IPS-18a (cell line): Measurements from ENCODE around the gene CACNA1S.

Experiments
- H3K27ac ChIP-seq: one replicate; pipeline ENCODE4 v1.5.1; 2013; ENCODE audit warnings: low read length
- H3K27me3 ChIP-seq: one replicate; pipeline ENCODE4 v1.6.1; 2013; ENCODE audit warnings: mild to moderate bottlenecking, low read length; ENCODE audit not compliant: control insufficient read depth, insufficient read depth
- H3K36me3 ChIP-seq: one replicate; pipeline ENCODE4 v1.6.1; 2013; ENCODE audit warnings: low read depth, low read length; ENCODE audit not compliant: control insufficient read depth
- H3K4me1 ChIP-seq: one replicate; pipeline ENCODE4 v1.6.1; 2013; ENCODE audit warnings: low read depth, low read length; ENCODE audit not compliant: control insufficient read depth
- H3K4me3 ChIP-seq: one replicate; pipeline ENCODE4 v1.5.1; 2013; ENCODE audit warnings: low read length
- H3K9ac ChIP-seq: one replicate; pipeline ENCODE4 v1.6.1; 2013; ENCODE audit warnings: mild to moderate bottlenecking, low read length, moderate library complexity
- H3K9me3 ChIP-seq: one replicate; pipeline ENCODE4 v1.6.1; 2013; ENCODE audit warnings: low read depth, low read length; ENCODE audit not compliant: control insufficient read depth

The CACNA1S gene

DNA sequence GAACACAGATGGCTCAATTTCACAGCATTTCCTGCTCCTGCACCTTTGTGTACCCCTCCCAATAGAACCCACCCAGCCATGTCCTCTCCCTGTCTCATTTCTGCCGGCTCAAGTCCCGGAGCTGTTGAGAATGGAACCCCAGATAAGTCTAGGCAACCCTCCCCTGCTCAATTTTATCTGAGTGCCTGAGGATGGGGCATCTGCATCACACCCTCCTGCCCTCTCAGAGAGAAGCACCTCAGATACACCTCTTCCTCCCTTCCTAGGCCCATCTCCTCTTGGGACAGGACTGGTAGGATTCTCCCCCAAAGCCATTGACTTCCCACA, 89.8 kb downstream of the CACNA1S start:
- Histone ChIP-seq H3K9me3 (no peaks in the 10 kb centered on the region), H3K4me3 (peak overlapping the region; percentile 72), H3K27me3 (peaks cover 8% of the 10 kb centered on the region), H3K4me1 (peaks cover 41% of the 10 kb centered on the region), H3K27ac (no peak overlapping the region), H3K36me3 (no peaks in the 10 kb centered on the region), H3K9ac (no peak overlapping the region)

DNA sequence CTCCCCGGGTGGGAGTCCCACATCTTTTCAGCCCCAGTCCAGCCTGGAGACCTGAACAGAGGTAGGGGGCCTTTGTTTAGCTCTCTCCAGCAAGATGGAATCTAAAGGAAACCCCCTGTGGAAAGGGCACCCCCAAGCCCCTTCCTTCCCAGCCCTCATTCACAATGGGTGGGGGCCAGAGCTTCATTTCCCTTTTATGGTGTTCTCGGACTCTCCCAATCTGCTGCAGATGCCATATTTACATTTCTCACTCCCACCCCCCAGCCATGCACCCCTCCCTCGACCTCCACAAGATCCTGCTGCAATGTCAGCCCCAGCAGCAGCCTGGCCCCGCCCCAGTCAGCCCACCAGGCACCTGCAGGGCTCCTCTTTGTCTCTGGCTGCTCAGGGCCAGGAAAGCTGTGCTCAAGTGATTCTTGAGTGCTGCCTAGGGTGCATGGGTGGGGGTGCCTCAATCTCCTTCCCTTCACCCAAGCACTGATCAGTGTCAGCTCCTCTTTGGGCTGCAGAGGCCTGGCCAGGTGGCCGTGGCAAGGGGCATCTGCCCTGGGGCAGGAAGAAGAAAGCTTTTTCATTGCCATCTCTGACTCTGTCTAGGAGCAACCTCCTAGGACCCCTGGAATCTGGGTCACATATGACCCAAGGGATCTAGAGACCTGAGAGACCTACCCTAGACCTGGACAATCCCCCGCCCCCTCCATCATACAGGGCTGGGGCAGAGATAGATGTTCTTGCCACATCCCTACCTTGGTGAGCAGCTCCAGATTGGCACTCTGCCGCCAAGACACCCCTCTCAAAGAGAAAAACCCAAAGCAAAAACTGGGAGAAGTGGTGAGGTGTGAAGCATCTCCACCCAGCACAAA, 90.4 kb downstream of the CACNA1S start:
- no peak overlapping the region for H3K27ac ChIP-seq
- peaks cover 43% of the 10 kb centered on the region for H3K4me1 ChIP-seq
- peaks cover 8% of the 10 kb centered on the region for H3K27me3 ChIP-seq
- H3K9ac ChIP-seq = no peak overlapping the region
- no peaks in the 10 kb centered on the region for H3K36me3 ChIP-seq
- H3K9me3 ChIP-seq = no peaks in the 10 kb centered on the region
- H3K4me3 ChIP-seq = peak overlapping the region; percentile 72

DNA sequence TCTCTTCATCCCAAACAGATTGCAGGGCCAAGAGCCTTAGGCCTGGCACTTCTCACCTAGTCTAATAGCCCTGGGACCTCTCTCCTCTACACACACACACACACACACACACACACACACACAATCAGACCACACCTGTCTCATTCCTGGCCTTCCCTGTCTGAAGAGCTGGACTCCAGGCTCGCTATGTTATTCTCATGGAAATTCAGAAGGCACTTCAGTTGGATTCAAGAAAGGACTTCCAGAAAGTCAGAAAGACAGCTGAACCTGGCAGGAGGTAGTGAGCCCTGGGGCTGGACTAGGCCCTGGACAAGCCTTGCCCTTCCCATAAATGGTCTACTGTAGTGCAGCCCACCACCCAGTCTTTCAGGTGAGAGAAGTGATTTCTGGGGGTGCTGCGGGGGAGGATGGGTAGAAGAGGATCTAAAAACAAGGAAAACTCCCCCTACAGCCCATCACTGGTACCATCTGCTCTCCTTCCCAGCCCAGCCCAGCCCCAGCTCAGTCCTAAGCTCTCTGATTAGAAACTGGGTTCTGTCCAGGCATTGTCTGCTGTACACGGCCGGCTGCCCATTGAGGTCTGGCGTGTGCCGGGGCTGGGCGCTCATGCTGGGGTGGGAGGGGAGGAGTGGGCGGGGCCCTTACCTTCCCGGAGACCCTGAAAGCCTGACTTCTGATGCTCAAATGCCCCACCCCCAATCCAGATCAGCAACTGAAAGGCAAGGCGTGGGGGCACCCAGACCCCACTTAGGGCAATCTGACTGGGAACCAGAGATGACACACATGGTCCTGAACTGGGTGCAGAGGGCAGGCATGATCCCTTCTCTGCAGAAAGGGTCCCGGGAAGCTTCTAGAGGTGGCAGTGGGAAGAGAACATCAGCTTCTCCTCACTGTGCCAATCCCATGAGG, 91.3 kb downstream of the CACNA1S start:
- H3K9ac ChIP-seq = no peak overlapping the region
- peak overlapping the region; percentile 21 for H3K4me3 ChIP-seq
- H3K4me1 ChIP-seq = peaks cover 41% of the 10 kb centered on the region

DNA sequence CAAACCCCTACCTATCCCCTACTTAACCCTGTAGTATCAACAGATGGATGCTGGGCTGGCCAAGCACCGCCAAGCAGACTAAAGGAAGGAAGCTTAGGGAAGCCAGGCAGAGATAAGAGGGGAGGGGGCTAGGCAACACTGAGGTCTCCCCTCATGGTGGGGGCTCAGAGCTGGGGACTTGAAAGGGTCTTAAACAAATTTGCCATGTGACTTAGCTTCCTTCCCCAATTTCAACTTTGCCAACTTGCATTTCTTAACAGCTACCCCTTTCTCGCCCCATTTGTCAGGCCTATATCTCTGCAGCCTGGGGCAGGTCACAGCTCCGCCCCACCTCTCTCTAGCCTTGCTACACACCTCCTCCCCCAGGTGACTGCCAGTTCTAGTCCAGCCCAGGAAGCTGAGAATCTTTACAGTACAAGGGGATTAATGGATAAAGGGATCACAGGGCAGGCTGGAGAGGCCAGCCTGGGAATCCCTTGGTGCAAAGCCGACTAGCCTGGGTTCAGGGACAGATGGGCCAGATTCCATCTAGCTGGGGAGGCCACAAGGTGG, 92.1 kb downstream of the CACNA1S start:
- Histone ChIP-seq H3K36me3 (no peaks in the 10 kb centered on the region), H3K27ac (no peak overlapping the region), H3K9me3 (no peaks in the 10 kb centered on the region), H3K27me3 (peaks cover 8% of the 10 kb centered on the region), H3K9ac (no peak overlapping the region), H3K4me3 (no peak overlapping the region), H3K4me1 (peaks cover 33% of the 10 kb centered on the region)

More for the DNA sequence above, 91.3 kb downstream of the CACNA1S start:
- Histone ChIP-seq H3K27ac (no peak overlapping the region), H3K9me3 (no peaks in the 10 kb centered on the region), H3K36me3 (no peaks in the 10 kb centered on the region), H3K27me3 (peaks cover 8% of the 10 kb centered on the region)

DNA sequence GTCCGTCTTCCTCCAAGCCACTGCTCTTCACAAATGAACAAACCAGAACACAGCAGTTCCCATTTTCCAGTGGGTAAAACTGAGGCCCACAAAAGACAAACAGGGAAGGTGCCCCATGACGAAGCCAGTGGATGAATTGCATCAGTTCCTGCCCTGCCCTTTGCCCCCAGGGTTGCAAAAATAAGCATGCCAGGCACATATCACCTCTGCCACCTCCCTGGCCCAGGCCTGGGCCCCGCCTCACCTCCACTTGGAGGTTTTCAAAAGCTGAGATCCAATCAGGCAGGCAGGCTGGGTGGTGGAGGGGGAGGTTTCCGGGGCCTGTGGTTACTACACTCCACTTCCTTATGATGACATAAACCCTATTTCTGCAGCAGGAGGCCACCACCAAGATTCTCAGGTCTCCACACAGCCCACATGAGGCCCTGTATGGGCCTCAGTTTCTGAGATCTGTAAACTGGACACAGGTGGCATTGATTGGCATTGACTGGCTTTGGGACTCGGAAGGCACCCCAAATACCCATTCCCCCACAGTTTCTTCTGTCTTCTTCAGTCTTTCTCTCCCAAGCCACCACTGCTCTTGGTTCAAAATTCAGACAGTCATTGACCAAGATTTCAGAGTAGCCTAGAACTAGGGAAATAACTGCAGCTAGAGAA, 92.8 kb downstream of the CACNA1S start:
- H3K36me3 ChIP-seq = no peaks in the 10 kb centered on the region
- peaks cover 37% of the 10 kb centered on the region for H3K4me1 ChIP-seq
- H3K4me3 ChIP-seq = no peak overlapping the region
- H3K9ac ChIP-seq = no peak overlapping the region
- no peaks in the 10 kb centered on the region for H3K9me3 ChIP-seq
- no peak overlapping the region for H3K27ac ChIP-seq
- H3K27me3 ChIP-seq = peaks cover 8% of the 10 kb centered on the region

DNA sequence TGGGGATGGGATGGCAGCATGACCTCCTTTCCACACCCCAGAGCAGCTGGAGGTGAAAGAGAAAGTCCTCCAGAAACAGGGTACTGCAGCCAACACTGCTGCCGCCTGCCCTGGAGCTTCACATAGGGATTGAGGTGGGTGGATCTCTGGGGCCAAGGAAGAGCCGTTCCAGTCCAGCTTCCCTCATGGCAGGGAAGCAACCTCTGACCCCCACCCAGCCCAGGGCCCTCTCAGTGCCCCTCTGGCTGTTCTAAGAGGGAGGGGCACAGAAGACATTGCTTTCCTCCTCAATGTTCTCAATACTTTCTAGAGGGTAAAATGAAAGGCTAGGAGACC, 94.4 kb downstream of the CACNA1S start:
- no peak overlapping the region for H3K27ac ChIP-seq
- peaks cover 6% of the 10 kb centered on the region for H3K27me3 ChIP-seq
- H3K4me1 ChIP-seq = peaks cover 40% of the 10 kb centered on the region
- no peaks in the 10 kb centered on the region for H3K36me3 ChIP-seq
- H3K9ac ChIP-seq = no peak overlapping the region
- no peak overlapping the region for H3K4me3 ChIP-seq
- H3K9me3 ChIP-seq = no peaks in the 10 kb centered on the region

DNA sequence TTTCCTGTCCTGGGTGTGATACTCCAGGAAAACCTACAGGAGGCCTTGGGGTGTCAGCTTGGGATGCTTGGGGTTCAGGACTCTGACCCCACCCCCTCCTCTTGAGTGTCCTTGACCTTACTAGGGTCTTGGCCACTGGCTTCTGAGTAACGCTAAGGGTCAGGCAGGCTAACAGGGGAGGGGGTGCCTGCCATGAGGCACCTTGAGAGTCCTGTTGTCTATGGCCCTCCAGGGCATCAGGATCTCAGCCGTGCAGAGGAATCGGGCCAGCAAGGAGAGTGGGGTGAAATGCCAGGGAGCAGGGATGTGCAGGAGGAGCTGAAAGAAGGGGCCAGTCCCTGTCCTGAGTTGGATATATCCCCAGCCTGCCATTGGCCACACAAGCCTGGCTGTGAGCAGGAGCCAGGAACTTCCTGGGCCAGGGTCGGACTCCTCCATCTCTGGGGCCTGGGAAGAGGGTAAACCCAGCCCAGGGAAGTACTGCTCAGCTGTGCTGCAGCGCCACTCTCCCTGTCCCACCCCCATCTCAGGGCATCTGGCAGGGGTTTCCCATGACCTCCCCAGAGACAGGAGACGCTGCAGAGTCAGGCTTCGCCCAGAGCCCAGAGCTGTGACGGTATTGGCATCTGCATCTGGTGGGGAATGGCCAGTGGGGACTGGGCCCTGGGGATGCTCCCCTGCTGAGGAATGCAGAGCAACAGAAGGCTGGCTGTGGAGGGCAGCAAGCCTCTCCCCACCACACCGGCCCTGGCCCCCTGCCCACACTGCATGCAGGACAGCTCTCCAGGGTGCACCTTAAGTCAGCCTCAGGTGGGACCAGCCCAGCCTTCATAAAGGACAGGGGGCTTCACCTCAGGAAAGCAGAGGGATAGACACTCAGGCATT, 95.0 kb downstream of the CACNA1S start:
- Histone ChIP-seq H3K4me3 (no peak overlapping the region), H3K4me1 (peaks cover 36% of the 10 kb centered on the region)

DNA sequence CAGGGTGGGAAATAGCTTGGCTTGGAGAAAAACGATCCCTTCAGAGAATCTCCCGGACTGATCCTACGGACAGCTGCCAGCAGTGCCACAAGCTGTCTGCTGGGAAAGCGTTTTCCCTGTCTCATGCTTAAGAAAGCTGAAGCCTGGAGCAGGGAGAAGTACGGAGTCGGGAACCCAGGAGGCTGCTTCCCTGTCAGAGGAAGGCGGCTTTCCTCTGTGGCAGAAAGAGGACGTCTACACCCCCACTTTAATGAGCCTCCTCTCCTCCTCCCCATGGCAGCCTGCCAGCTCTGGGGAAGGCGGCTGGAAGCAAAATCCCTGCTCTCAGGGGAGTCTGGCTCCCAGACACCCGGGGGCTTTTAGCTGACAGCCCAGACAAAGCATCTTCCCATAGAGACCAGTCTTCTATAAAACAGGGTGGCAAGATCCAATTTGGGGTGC, 96.0 kb downstream of the CACNA1S start:
- Histone ChIP-seq H3K4me3 (no peak overlapping the region), H3K9me3 (no peaks in the 10 kb centered on the region), H3K27me3 (no peaks in the 10 kb centered on the region), H3K27ac (no peak overlapping the region), H3K4me1 (peaks cover 26% of the 10 kb centered on the region), H3K36me3 (no peaks in the 10 kb centered on the region), H3K9ac (no peak overlapping the region)

More for the DNA sequence above, 95.0 kb downstream of the CACNA1S start:
- Histone ChIP-seq H3K9ac (no peak overlapping the region), H3K9me3 (no peaks in the 10 kb centered on the region), H3K36me3 (no peaks in the 10 kb centered on the region), H3K27me3 (no peaks in the 10 kb centered on the region), H3K27ac (no peak overlapping the region)

DNA sequence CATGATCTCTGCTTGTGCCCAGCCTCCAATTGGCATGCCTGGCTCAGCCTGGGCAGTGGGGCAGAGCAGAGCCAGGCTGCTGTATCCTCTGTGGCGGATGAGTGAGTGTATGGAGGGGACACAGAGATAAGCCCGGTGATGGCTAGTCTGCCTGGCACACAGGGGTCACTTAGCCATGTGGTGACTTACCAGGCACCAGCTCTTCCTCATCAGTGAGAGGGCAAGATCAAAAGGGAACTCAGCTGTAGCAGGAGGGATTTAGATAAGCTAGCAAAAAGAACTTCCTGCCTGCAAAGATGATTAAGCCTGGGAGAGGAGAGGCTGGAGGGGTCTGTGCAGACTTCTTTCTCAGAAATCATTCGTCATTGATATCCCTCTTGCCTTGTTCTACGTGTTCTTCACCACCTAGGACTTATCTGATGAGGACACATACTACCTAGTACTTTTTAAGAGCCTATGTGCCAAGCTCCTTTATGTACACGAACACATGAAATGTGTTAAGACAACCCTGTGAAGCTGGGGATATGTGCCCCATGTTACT, 96.6 kb downstream of the CACNA1S start:
- Histone ChIP-seq H3K4me1 (peaks cover 23% of the 10 kb centered on the region), H3K27ac (no peak overlapping the region), H3K9ac (no peak overlapping the region), H3K4me3 (no peak overlapping the region), H3K9me3 (no peaks in the 10 kb centered on the region), H3K36me3 (no peaks in the 10 kb centered on the region), H3K27me3 (no peaks in the 10 kb centered on the region)

DNA sequence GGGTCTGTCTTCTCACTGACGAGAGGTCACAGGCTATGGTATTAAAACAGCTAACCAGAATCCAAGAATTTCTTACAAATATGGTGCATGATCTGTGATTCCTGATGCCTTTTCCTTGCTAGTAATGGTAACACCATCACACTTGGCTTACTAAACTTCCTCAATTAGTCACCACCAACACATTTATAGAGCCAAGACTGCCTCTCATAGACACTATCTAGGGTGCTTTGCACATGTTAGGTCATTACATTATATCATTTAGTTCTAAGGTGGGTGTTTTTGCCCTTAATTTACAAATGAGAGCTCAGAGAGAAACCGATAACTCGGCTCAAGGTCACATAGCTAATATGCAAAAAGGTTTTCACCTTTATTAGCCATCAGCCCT, 97.4 kb downstream of the CACNA1S start:
- Histone ChIP-seq H3K9ac (no peak overlapping the region), H3K9me3 (no peaks in the 10 kb centered on the region), H3K27me3 (no peaks in the 10 kb centered on the region), H3K4me1 (peaks cover 23% of the 10 kb centered on the region), H3K4me3 (no peak overlapping the region), H3K36me3 (no peaks in the 10 kb centered on the region), H3K27ac (no peak overlapping the region)
